Ramos (cell line): ENCODE measurements around the gene CYP4F3.

Experiments
- in situ Hi-C: fragments of 300-500 bp; cut with MboI; formaldehyde crosslinking; loops from one replicate; pipeline ENCODE4 v1.14.3; 2022; ENCODE audit warnings: low sequenced_read_pairs; ENCODE audit not compliant: unreplicated experiment

The CYP4F3 gene

DNA sequence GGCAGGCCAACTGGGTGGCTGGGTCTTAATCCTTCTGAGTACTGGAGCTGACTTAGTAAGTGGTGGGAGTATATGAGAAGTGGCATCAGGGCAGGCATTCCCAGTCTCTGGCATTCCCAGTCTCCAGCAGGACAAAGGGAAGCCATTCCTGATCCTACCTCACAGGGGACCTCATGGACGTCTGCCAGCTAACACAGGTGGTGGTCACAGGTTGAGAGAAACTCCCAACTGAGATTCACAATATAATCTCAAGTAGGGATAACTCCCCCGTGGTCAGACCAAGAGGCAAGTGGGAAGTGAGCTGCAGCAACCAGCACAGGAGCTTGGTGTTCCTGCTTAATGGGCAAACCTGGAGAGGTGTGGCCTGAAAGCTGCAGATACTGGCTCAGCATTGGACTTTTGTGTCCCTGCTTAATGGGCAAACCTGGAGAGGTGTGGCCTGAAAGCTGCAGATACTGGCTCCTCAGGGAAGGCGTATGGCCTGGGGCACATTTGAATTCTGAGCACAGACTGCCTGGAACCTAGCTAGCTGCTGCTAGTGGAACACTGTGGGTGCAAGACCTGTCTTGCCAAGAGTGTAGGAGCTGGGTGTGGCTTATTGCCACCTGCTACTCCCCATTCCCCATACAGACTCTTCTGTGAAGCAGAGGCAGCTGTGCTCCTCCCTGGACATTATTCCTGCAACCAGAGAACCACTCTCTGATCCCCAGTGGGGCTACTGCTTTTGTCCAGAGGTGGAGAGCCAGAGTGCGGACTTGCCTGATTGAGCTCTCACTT is 61.2 kb downstream of the CYP4F3 start:
- in situ Hi-C loops: no loop called here

DNA sequence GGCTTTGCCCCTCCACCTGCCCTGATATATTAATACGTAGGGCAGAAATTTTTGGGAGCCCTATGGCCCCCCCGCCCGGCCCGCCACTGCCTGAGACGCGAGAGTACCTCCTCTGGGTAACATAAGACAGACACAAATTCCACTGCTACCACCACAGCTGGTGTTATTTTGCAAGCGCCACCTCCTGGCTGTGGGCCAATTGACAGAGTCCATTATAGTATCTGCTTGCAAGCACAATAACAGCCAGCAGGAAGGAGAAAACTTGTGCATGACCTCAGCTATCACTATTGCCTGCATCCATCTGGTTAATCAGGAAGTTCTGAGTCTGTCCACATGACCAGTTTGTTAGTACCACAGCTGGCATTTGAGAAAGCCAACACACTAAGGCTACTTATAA is 61.8 kb downstream of the CYP4F3 start:
- in situ Hi-C loops: no loop called here
